WTC11 (cell line): ENCODE measurements around the gene PANX3. TPM values are rescaled to one million over a fixed set of nuclear protein-coding genes. Genes with fewer than 3 reads are reported as not detected.

ENCODE experiments used
- ATAC-seq: fragments of 200-7000 bp; cut with Tn5 transposase; 2 replicates; pipeline ENCODE4 v1.10.0; 2021; ENCODE audit warnings: mild to moderate bottlenecking, moderate library complexity
- Bru-seq: library from RNA; stranded (reverse); fragments of 400-500 nt; gene quantifications from one replicate; lab custom pipeline; 2021; lab: Mats Ljungman, UMichigan
- CTCF ChIA-PET: fragments of 300-600 bp; sonication (Branson Sonifier 250); formaldehyde crosslinking; loops from one replicate; lab custom pipeline; 2021; ENCODE audit warnings: antibody characterized with exemption; lab: Charles Lee
- POLR2A ChIA-PET: fragments of 350-600 bp; sonication (Branson Sonifier 250); formaldehyde crosslinking; loops from one replicate; lab custom pipeline; 2021; ENCODE audit warnings: antibody characterized with exemption; lab: Charles Lee
- DNase-seq: peaks from one replicate; pipeline ENCODE4 v3.0.0; 2021; ENCODE audit warnings: low spot score
- H3K27ac Mint-ChIP-seq: 2 replicates; pipeline ENCODE4 v1.8.0; 2021; ENCODE audit warnings: mixed read lengths
- H3K27me3 Mint-ChIP-seq: 2 replicates; pipeline ENCODE4 v1.8.0; 2021; ENCODE audit warnings: low read depth, mild to moderate bottlenecking, moderate library complexity, mixed read lengths
- H3K36me3 Mint-ChIP-seq: 2 replicates; pipeline ENCODE4 v1.8.0; 2021; ENCODE audit warnings: mixed read lengths
- H3K4me1 Mint-ChIP-seq: 2 replicates; pipeline ENCODE4 v1.8.0; 2022; ENCODE audit warnings: mixed read lengths
- H3K4me3 Mint-ChIP-seq: 2 replicates; pipeline ENCODE4 v1.8.0; 2021; ENCODE audit warnings: mild to moderate bottlenecking, moderate library complexity, mixed read lengths
- H3K9me3 Mint-ChIP-seq: 2 replicates; pipeline ENCODE4 v1.8.0; 2021; ENCODE audit warnings: mixed read lengths
- CREB1 ChIP-seq: sonication (generic); formaldehyde crosslinking; IDR thresholded peaks from 2 replicates; pipeline ENCODE4 v1.8.0; 2023; ENCODE audit warnings: mild to moderate bottlenecking, missing genetic modification reagents
- FOXP1 ChIP-seq: sonication (generic); formaldehyde crosslinking; IDR thresholded peaks from 2 replicates; pipeline ENCODE4 v1.8.0; 2022; ENCODE audit warnings: missing genetic modification reagents, mild to moderate bottlenecking, moderate library complexity, borderline replicate concordance
- IRF2 ChIP-seq: sonication (generic); formaldehyde crosslinking; IDR thresholded peaks from 2 replicates; pipeline ENCODE4 v1.8.0; 2022; ENCODE audit warnings: low read depth, missing genetic modification reagents, borderline replicate concordance
- MXD4 ChIP-seq: fragments of 250-450 bp; sonication (Bioruptor Pico); IDR thresholded peaks from 2 replicates; pipeline ENCODE4 v1.8.0; 2021; ENCODE audit warnings: mild to moderate bottlenecking, moderate library complexity, borderline replicate concordance
- OVOL2 ChIP-seq: fragments of 250-450 bp; sonication (Bioruptor Pico); IDR thresholded peaks from 2 replicates; pipeline ENCODE4 v1.9.0; 2021; ENCODE audit warnings: mild to moderate bottlenecking, borderline replicate concordance
- PRRX2 ChIP-seq: fragments of 250-450 bp; sonication (Bioruptor Pico); IDR thresholded peaks from 2 replicates; pipeline ENCODE4 v1.8.0; 2021; ENCODE audit warnings: mild to moderate bottlenecking
- SP1 ChIP-seq: sonication (generic); formaldehyde crosslinking; conservative IDR thresholded peaks from 2 replicates; pipeline ENCODE4 v1.8.1; 2022; ENCODE audit warnings: missing genetic modification reagents
- ZNF232 ChIP-seq: sonication (generic); formaldehyde crosslinking; IDR thresholded peaks from 2 replicates; pipeline ENCODE4 v1.8.0; 2022; ENCODE audit warnings: mild to moderate bottlenecking, missing genetic modification reagents
- ZNF263 ChIP-seq: sonication (generic); formaldehyde crosslinking; IDR thresholded peaks from 2 replicates; pipeline ENCODE4 v1.8.1; 2022; ENCODE audit warnings: low read depth, mild to moderate bottlenecking, moderate library complexity, missing genetic modification reagents
- long read RNA-seq, 3 experiments: library from RNA in 1 of 3; library from capped mRNA in 1 of 3; library from polyadenylated mRNA in 1 of 3; unstranded in 2 of 3; stranded (forward) in 1 of 3; transcript quantifications; one replicate each; pipeline ENCODE4 v2.0.0, GENCODE V29; 2021
- total RNA-seq: library from RNA; stranded (reverse); gene quantifications from 3 replicates; pipeline ENCODE4 v1.2.3, GENCODE V29; 2021
- TF ChIP-seq, protein P1 (sequence below): sonication (generic); formaldehyde crosslinking; IDR thresholded peaks from 2 replicates; pipeline ENCODE4 v1.8.1; 2022; ENCODE audit warnings: mild to moderate bottlenecking, moderate library complexity, missing genetic modification reagents
- TF ChIP-seq, protein P2 (sequence below): sonication (generic); formaldehyde crosslinking; IDR thresholded peaks from 2 replicates; pipeline ENCODE4 v1.8.0; 2022; ENCODE audit warnings: mild to moderate bottlenecking, missing genetic modification reagents
- TF ChIP-seq, protein P3 (sequence below): sonication (generic); formaldehyde crosslinking; conservative IDR thresholded peaks from 2 replicates; pipeline ENCODE4 v1.8.1; 2023; ENCODE audit warnings: mild to moderate bottlenecking, low read depth, missing genetic modification reagents, moderate library complexity
- TF ChIP-seq, protein P4 (sequence below): sonication (generic); formaldehyde crosslinking; IDR thresholded peaks from 2 replicates; pipeline ENCODE4 v1.8.1; 2022; ENCODE audit warnings: mild to moderate bottlenecking, missing genetic modification reagents, moderate library complexity, borderline replicate concordance
- TF ChIP-seq, protein P5 (sequence below): sonication (generic); formaldehyde crosslinking; IDR thresholded peaks from 2 replicates; pipeline ENCODE4 v1.8.1; 2022; ENCODE audit warnings: low read depth, missing genetic modification reagents, borderline replicate concordance
- TF ChIP-seq, protein P6 (sequence below): fragments of 250-450 bp; sonication (Bioruptor Pico); IDR thresholded peaks from 2 replicates; pipeline ENCODE4 v2.1.2; 2022; ENCODE audit warnings: mild to moderate bottlenecking, moderate library complexity
- TF ChIP-seq, protein P7 (sequence below): sonication (generic); formaldehyde crosslinking; IDR thresholded peaks from 2 replicates; pipeline ENCODE4 v1.8.1; 2023; ENCODE audit warnings: mild to moderate bottlenecking, missing genetic modification reagents, moderate library complexity
- TF ChIP-seq, protein P8 (sequence below): fragments of 250-450 bp; sonication (Bioruptor Pico); IDR thresholded peaks from 2 replicates; pipeline ENCODE4 v1.9.0; 2021; ENCODE audit warnings: mild to moderate bottlenecking

Gene PANX3, protein sequence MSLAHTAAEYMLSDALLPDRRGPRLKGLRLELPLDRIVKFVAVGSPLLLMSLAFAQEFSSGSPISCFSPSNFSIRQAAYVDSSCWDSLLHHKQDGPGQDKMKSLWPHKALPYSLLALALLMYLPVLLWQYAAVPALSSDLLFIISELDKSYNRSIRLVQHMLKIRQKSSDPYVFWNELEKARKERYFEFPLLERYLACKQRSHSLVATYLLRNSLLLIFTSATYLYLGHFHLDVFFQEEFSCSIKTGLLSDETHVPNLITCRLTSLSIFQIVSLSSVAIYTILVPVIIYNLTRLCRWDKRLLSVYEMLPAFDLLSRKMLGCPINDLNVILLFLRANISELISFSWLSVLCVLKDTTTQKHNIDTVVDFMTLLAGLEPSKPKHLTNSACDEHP
- total RNA-seq (not detected in 3 replicates), Bru-seq, nascent RNA (not detected)
- long read RNA-seq, experiment 1: 0 reads
- long read RNA-seq, experiment 2: 0 reads
- long read RNA-seq, experiment 3: 0 reads

DNA sequence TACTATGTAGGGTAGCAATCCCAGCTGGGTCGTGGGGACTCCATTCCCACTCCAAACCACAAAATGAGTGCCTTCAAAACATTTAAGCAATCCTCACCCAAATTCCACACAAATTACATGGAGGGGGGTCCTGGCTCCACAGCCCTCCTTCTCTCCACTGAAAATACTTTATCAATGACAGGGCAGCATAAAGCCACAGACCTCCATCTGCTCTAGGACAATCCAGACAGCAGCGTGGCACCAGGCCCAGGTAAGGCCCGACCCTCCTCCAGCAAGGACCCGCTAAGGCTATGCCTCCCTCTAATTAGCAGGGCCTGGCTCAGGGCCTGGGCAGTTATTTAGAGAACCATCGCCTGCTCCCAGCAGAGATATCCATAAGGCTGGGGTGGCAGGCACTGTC is at the start of gene PANX3:
PANX3 (plus strand) TSS at position 365 of the 400 bp plus-strand sequence. CDS start 129 bp downstream, outside the sequence.
- no peaks in the 10 kb centered on the region for H3K9me3 Mint-ChIP-seq
- no peak within 1 kb of the TSS for H3K4me3 Mint-ChIP-seq
- POLR2A ChIA-PET: interaction anchor here (0.6 kb wide), 1 partner anchor 175 kb away, joined by 5 read pairs; no protein-coding TSS in a partner anchor
- no peak for DNase-seq
- no peaks in the 10 kb centered on the region for H3K4me1 Mint-ChIP-seq
- TF ChIP-seq ZNF263 (CRISPR knock-in tag) (no peak), CREB1 (CRISPR knock-in tag) (no peak)
- TF ChIP-seq, protein P1, sequence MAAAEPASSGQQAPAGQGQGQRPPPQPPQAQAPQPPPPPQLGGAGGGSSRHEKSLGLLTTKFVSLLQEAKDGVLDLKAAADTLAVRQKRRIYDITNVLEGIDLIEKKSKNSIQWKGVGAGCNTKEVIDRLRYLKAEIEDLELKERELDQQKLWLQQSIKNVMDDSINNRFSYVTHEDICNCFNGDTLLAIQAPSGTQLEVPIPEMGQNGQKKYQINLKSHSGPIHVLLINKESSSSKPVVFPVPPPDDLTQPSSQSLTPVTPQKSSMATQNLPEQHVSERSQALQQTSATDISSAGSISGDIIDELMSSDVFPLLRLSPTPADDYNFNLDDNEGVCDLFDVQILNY (CRISPR knock-in tag): no peak
- TF ChIP-seq, protein P2, sequence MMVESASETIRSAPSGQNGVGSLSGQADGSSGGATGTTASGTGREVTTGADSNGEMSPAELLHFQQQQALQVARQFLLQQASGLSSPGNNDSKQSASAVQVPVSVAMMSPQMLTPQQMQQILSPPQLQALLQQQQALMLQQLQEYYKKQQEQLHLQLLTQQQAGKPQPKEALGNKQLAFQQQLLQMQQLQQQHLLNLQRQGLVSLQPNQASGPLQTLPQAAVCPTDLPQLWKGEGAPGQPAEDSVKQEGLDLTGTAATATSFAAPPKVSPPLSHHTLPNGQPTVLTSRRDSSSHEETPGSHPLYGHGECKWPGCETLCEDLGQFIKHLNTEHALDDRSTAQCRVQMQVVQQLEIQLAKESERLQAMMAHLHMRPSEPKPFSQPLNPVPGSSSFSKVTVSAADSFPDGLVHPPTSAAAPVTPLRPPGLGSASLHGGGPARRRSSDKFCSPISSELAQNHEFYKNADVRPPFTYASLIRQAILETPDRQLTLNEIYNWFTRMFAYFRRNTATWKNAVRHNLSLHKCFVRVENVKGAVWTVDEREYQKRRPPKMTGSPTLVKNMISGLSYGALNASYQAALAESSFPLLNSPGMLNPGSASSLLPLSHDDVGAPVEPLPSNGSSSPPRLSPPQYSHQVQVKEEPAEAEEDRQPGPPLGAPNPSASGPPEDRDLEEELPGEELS (CRISPR knock-in tag): no peak
- no peak within 1 kb of the TSS for H3K27ac Mint-ChIP-seq
- H3K27me3 Mint-ChIP-seq: no peaks in the 10 kb centered on the region; the same call in 1 of the 2 replicates
- H3K36me3 Mint-ChIP-seq: no peaks in the 10 kb centered on the region
- ATAC-seq: no peak
- CTCF ChIA-PET: no interaction called here

DNA sequence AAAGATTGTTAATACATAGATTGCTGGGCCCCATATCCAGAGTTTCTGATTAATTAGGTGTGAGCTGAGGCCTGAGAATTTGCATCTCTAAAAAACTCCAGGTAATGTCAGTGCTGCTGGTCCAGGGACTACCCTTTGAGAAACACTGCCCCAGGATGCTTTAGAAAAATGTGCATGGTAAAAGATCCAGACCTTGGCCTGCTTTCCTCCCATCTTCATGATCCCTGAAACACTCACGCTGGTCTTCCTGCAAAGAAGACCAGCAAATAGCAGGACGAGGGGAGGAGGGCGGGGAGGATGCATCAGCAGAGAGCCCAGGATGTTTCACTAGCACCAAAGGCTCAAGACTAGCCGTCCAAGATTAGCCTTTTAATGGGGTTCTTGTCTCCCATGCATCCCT is 41.5 kb upstream of the PANX3 start, which contains the start of gene OR8A1:
OR8A1 (plus strand) TSS at position 301 of the 400 bp plus-strand sequence. CDS start 123 bp downstream, outside the sequence.
- H3K27ac Mint-ChIP-seq: no peak within 1 kb of the TSS
- ATAC-seq: no peak
- peaks cover 5% of the 10 kb centered on the region for H3K9me3 Mint-ChIP-seq
- no peak for DNase-seq
- peaks cover 5% of the 10 kb centered on the region; the same call in 1 of the 2 replicates for H3K4me1 Mint-ChIP-seq
- no peak for TF ChIP-seq MXD4
- no peaks in the 10 kb centered on the region for H3K36me3 Mint-ChIP-seq
- H3K4me3 Mint-ChIP-seq: no peak within 1 kb of the TSS
- ChIA-PET POLR2A (no interaction called here), CTCF (no interaction called here)
- H3K27me3 Mint-ChIP-seq: no peaks in the 10 kb centered on the region; the same call in 1 of the 2 replicates

DNA sequence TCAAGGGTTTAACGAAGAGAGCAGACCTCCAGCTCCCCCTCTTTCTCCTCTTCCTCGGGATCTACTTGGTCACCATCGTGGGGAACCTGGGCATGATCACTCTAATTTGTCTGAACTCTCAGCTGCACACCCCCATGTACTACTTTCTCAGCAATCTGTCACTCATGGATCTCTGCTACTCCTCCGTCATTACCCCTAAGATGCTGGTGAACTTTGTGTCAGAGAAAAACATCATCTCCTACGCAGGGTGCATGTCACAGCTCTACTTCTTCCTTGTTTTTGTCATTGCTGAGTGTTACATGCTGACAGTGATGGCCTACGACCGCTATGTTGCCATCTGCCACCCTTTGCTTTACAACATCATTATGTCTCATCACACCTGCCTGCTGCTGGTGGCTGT is 41.1 kb upstream of the PANX3 start:
- Mint-ChIP-seq H3K4me1 (peaks cover 5% of the 10 kb centered on the region; the same call in 1 of the 2 replicates), H3K27ac (no peak overlapping the region), H3K36me3 (no peaks in the 10 kb centered on the region), H3K9me3 (peaks cover 5% of the 10 kb centered on the region), H3K27me3 (no peaks in the 10 kb centered on the region; the same call in 1 of the 2 replicates), H3K4me3 (no peak overlapping the region)
- DNase-seq (no peak), ATAC-seq (no peak)
- ChIA-PET POLR2A (interaction anchor here (0.6 kb wide), 1 partner anchor 693 kb away, joined by 3 read pairs; no protein-coding TSS in a partner anchor), CTCF (interaction anchor here (1.0 kb wide), 1 partner anchor 15 kb away, joined by 3 read pairs; no protein-coding TSS in a partner anchor)
- no peak for TF ChIP-seq FOXP1 (CRISPR knock-in tag)
- TF ChIP-seq, protein P3, sequence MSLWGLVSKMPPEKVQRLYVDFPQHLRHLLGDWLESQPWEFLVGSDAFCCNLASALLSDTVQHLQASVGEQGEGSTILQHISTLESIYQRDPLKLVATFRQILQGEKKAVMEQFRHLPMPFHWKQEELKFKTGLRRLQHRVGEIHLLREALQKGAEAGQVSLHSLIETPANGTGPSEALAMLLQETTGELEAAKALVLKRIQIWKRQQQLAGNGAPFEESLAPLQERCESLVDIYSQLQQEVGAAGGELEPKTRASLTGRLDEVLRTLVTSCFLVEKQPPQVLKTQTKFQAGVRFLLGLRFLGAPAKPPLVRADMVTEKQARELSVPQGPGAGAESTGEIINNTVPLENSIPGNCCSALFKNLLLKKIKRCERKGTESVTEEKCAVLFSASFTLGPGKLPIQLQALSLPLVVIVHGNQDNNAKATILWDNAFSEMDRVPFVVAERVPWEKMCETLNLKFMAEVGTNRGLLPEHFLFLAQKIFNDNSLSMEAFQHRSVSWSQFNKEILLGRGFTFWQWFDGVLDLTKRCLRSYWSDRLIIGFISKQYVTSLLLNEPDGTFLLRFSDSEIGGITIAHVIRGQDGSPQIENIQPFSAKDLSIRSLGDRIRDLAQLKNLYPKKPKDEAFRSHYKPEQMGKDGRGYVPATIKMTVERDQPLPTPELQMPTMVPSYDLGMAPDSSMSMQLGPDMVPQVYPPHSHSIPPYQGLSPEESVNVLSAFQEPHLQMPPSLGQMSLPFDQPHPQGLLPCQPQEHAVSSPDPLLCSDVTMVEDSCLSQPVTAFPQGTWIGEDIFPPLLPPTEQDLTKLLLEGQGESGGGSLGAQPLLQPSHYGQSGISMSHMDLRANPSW (CRISPR knock-in tag): no peak
- TF ChIP-seq, protein P4, sequence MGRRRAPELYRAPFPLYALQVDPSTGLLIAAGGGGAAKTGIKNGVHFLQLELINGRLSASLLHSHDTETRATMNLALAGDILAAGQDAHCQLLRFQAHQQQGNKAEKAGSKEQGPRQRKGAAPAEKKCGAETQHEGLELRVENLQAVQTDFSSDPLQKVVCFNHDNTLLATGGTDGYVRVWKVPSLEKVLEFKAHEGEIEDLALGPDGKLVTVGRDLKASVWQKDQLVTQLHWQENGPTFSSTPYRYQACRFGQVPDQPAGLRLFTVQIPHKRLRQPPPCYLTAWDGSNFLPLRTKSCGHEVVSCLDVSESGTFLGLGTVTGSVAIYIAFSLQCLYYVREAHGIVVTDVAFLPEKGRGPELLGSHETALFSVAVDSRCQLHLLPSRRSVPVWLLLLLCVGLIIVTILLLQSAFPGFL: no peak
- TF ChIP-seq SP1 (CRISPR knock-in tag): no peak
- no peak for TF ChIP-seq ZNF232 (CRISPR knock-in tag)
- TF ChIP-seq, protein P5, sequence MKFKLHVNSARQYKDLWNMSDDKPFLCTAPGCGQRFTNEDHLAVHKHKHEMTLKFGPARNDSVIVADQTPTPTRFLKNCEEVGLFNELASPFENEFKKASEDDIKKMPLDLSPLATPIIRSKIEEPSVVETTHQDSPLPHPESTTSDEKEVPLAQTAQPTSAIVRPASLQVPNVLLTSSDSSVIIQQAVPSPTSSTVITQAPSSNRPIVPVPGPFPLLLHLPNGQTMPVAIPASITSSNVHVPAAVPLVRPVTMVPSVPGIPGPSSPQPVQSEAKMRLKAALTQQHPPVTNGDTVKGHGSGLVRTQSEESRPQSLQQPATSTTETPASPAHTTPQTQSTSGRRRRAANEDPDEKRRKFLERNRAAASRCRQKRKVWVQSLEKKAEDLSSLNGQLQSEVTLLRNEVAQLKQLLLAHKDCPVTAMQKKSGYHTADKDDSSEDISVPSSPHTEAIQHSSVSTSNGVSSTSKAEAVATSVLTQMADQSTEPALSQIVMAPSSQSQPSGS: no peak
- TF ChIP-seq IRF2 (CRISPR knock-in tag): no peak
- no peak for TF ChIP-seq OVOL2 (CRISPR knock-in tag)
- TF ChIP-seq, protein P6, sequence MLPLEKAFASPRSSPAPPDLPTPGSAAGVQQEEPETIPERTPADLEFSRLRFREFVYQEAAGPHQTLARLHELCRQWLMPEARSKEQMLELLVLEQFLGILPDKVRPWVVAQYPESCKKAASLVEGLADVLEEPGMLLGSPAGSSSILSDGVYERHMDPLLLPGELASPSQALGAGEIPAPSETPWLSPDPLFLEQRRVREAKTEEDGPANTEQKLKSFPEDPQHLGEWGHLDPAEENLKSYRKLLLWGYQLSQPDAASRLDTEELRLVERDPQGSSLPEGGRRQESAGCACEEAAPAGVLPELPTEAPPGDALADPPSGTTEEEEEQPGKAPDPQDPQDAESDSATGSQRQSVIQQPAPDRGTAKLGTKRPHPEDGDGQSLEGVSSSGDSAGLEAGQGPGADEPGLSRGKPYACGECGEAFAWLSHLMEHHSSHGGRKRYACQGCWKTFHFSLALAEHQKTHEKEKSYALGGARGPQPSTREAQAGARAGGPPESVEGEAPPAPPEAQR (CRISPR knock-in tag): no peak
- no peak for TF ChIP-seq PRRX2 (CRISPR knock-in tag)
- TF ChIP-seq, protein P7, sequence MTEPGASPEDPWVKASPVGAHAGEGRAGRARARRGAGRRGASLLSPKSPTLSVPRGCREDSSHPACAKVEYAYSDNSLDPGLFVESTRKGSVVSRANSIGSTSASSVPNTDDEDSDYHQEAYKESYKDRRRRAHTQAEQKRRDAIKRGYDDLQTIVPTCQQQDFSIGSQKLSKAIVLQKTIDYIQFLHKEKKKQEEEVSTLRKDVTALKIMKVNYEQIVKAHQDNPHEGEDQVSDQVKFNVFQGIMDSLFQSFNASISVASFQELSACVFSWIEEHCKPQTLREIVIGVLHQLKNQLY (CRISPR knock-in tag): no peak
- TF ChIP-seq, protein P8, sequence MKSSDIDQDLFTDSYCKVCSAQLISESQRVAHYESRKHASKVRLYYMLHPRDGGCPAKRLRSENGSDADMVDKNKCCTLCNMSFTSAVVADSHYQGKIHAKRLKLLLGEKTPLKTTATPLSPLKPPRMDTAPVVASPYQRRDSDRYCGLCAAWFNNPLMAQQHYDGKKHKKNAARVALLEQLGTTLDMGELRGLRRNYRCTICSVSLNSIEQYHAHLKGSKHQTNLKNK (CRISPR knock-in tag): no peak
